HTERT RPE-1 (cell line): ENCODE results near the gene SULT1A1.
"Not testable (repeated sequence)": the region's sequence is repeated elsewhere in the genome, so short reads cannot be mapped to it uniquely, and the experiment has no call there.

Experiments
- in situ Hi-C: fragments of 300-500 bp; cut with MboI; formaldehyde crosslinking; loops from 4 replicates; pipeline ENCODE4 v1.14.3; 2020; ENCODE audit warnings: low sequenced_read_pairs

SULT1A1 gene

GRCh38 chr16:28608867-28609596, 812 bp downstream of the SULT1A1 start:
- in situ Hi-C loops: not testable (repeated sequence)

GRCh38 chr16:28608496-28608808, 1.4 kb downstream of the SULT1A1 start:
- in situ Hi-C loops: not testable (repeated sequence)

DNA sequence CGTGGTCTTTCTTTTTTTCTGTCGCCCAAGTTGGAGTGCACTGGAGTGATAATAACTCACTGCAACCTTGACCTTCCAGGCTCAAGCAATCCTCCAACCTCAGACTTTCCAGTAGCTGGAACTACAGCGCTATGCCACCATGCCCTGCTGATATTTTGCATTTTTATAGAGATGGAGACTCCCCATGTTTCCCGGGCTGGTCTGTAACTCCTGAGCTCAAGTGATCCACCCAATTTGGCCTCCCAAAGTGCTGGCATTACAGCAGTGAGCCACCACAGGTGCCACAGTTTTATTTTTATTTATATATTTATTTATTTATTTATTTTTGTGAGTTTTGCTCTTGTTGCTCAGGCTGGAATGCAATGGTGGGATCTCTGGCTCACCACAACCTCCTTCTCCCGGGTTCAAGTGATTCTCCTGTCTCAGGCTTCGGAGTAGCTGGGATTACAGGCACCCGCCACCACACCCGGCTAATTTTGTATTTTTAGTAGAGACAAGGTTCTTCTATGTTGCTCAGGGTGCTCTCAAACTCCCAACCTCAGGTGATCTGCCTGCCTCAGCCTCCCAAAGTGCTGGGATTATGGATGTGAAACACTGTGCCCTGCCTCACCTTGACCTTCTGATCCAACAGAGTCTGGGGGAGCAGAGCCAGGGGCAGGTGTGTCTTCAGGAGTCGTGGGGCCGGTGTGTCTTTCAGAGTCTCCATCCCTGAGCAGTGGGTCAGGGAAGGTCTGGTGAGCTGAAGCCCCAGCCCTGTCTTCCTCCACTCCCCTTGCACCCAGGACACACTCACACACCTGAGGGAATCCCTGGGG, 2.0 kb downstream of the SULT1A1 start:
- in situ Hi-C loops: not testable (repeated sequence)

DNA sequence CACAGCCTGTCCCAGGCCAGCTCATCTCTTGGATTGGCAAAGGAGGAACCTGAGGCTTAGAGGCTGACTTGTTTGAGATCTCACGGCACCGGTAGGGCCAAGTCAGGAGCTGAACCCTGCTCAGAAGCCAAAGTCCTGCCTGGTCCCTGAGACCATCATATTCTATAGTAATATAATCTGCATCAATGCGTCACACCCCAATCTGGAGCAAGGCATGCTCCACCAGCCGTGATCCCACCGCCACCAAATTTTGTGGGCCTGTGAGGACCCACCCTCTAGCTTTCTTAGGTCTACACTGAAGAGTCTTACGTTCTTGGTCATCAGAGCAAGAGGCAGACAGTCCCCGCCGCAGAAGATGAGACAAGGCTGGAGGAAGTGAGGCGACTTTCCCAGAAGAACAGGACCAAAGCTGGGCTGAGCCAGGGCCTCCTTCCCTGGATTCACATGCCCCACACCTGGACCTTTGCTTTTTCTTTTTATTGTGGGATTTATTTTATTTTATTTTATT, 2.7 kb downstream of the SULT1A1 start:
- in situ Hi-C loops: no loop called here

GRCh38 chr16:28606291-28607115, 3.3 kb downstream of the SULT1A1 start:
- in situ Hi-C loops: no loop called here

DNA sequence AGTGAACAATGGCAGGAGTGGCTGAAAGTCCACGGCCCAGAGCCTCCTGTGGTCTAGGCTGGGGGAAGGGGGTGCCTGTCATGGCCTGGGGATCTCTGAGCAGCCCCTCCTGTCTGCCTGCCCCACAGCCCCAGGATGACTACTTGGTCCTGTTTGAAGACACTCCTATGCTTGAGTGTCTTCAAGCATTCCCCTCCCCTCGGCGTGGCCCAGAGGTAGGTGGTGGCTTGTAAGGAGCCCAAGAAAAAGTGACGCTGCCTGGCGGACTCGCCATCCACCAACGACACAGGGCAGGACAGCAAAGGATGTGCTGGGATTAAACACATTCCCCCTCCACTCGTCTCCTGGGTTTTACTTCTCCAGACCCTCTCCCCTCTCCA, 5.7 kb downstream of the SULT1A1 start:
- in situ Hi-C loops: no loop called here

- in situ Hi-C loops: no loop called here
These were observed 6.3 kb downstream of the SULT1A1 start for GRCh38 chr16:28603381-28604185.

- in situ Hi-C loops: no loop called here
These were observed 7.3 kb downstream of the SULT1A1 start for GRCh38 chr16:28602529-28602928.

GRCh38 chr16:28602062-28602461, 7.8 kb downstream of the SULT1A1 start:
- in situ Hi-C loops: not testable (repeated sequence)

DNA sequence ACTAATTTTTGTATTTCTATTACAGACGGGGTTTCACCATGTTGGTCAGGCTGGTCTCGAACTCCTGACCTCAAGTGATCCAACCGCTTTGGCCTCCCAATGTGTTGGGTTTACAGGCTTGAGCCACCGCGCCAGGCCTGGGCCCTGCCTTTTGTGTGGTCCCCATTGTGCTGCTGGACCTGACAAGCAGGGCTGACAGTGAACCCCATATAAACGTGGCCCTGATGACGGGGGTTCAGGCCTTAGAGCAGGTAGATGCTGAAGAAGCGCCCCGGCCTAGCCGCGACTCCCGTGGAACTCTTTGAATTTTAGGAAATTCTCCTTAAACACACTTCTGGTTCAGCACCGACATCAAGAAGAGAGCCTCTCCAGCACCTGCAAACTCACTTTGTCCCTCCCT, 8.3 kb downstream of the SULT1A1 start:
- in situ Hi-C loops: not testable (repeated sequence)

DNA sequence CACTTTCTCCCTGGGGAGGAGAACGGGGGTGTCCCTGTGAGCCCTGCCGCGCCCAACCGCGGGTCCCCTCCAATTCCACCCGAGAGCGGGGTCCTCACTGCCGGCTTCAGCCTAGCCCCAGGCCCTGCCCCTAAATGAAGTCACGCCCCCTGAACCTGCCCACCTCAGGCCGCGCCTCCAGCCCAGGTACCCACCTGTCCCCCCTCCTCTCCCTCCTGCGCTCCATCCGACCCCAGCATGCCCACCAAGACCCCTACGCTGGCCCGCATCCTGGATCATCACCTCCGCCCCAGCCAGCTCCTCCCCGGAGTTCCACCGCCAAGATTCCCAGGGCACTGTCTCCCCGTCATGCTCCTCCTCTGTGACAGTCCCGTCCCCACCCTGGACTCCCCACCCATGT, 8.9 kb downstream of the SULT1A1 start:
- in situ Hi-C loops: not testable (repeated sequence)

- in situ Hi-C loops: not testable (repeated sequence)
These were observed 10.2 kb downstream of the SULT1A1 start for GRCh38 chr16:28599377-28600285.

GRCh38 chr16:28597692-28598261, 12.1 kb downstream of the SULT1A1 start:
- in situ Hi-C loops: no loop called here

DNA sequence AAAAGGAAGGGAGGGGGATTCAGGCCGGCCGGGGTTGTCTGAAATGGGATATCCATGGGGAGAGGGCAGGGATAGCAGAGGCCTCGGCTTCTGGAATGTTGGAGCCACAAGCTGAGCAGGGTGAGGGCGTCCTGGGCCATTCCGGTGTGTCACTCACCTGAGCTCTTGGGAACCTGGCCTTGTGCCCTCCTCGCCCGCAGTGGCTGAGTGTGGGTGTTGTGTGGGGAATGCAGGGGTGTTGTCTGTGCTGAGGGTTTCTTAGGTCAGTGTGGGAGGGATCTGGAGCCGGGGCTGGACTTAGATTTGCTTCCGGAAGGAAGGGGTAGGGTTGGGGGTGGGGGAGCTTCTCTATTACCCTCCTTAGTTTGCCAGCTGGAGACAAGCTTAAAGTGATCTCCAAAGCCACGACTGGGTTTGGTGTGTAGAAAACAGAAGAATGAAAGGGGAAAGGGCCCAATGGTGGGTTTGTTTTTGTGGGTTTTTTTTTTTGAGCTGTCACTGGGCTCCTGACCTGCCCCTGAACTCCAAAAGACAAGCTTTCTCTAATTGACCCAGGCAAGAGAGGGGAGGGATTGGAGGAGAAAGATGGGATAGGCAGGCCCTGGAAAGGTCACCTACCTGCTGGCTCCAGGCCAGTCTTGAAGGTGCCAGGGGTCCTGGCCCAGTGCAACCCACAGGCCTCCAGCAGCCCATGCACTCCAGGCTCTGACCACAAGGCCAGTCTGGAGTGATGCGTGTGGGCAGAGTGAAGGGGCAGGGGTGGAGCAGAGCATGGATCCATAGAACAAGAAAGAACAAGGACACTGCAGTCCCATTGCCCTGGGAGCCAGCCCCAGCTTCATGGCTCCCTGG, 12.8 kb downstream of the SULT1A1 start, which contains the start of gene SULT1A2:
Gene SULT1A2, minus strand, starts transcription at position 211 of the 852 bp plus-strand sequence. CDS start 1,120 bp downstream, outside the sequence.
- in situ Hi-C loops: no loop called here

GRCh38 chr16:28596115-28596630, 13.7 kb downstream of the SULT1A1 start:
- in situ Hi-C loops: no loop called here

GRCh38 chr16:28595451-28595850, 14.4 kb downstream of the SULT1A1 start:
- in situ Hi-C loops: not testable (repeated sequence)

DNA sequence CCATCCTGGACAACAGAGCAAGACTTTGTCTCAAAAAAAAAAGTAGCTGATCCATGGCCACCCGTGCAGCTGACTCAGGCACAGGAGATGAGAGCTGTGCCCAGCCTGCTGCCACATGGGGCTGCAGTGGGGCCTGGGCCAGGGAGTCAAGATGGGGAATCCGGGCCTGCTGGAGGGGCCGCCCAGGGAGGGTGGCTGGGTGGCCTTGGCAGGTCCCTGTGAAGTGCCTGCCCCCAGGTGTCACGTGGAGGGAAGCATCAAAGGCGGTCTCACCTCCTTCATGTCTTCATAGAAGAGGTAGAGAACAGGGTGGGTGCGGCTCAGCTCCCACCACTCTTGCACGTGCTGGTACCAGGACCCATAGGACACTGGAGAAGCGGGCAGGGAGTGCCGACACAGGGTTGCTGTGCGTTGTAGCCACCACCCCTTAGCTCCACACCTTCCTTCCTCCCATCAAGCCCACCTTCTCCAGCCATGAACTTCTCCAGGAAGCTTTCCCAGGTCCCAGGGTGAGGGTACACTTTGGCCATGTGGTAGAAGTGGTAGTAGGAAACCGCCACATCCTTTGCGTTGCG, 16.8 kb downstream of the SULT1A1 start:
- in situ Hi-C loops: no loop called here
